Activated CD4-positive, alpha-beta T cell treated with anti-CD3 and anti-CD28 coated beads, Interleukin-2, amount 10 ng/mL, durations not matched to agents 24 days and 14 days (primary cell): ENCODE measurements around the gene SIRPG. TPM values are rescaled to one million over a fixed set of nuclear protein-coding genes. Genes with fewer than 3 reads are reported as not detected.
"Not testable (repeated sequence)": the region's sequence is repeated elsewhere in the genome, so short reads cannot be mapped to it uniquely, and the experiment has no call there.

Experiments used
- DNase-seq: peaks from one replicate; pipeline ENCODE4 v3.0.0; 2022
- H3K27ac Mint-ChIP-seq: one replicate; pipeline ENCODE4 v1.8.0; 2022; ENCODE audit warnings: mild to moderate bottlenecking, mixed read lengths
- H3K27me3 Mint-ChIP-seq: one replicate; pipeline ENCODE4 v1.8.0; 2022; ENCODE audit warnings: mixed read lengths
- H3K36me3 Mint-ChIP-seq: one replicate; pipeline ENCODE4 v1.8.0; 2022; ENCODE audit warnings: low read depth, mild to moderate bottlenecking, mixed read lengths
- H3K4me1 Mint-ChIP-seq: one replicate; pipeline ENCODE4 v1.8.0; 2021; ENCODE audit warnings: mixed read lengths
- H3K4me3 Mint-ChIP-seq: one replicate; pipeline ENCODE4 v1.8.0; 2022; ENCODE audit warnings: mild to moderate bottlenecking, moderate library complexity, mixed read lengths
- H3K9me3 Mint-ChIP-seq: one replicate; pipeline ENCODE4 v1.8.0; 2021; ENCODE audit warnings: mixed read lengths
- intact Hi-C: fragments of 100-400 bp; cut with micrococcal nuclease; formaldehyde crosslinking; loops from one replicate; pipeline ENCODE4 v1.15.1; 2023
- total RNA-seq: library from RNA; stranded (reverse); gene quantifications from 2 replicates; pipeline ENCODE4 v1.2.3, GENCODE V29; 2022

Gene SIRPG
- total RNA-seq, result 33.8 and 34.3 TPM in 2 replicates

GRCh38 chr20:1657556-1658334, at the start of gene SIRPG:
SIRPG (minus strand) TSS chr20:1657779; CDS start chr20:1657714, 65 bp downstream.
- Mint-ChIP-seq H3K4me1 (peaks cover 84% of the 10 kb centered on the region), H3K36me3 (peaks cover 33% of the 10 kb centered on the region), H3K27ac (peak within 1 kb of the TSS; percentile 98), H3K4me3 (peak within 1 kb of the TSS; percentile 94), H3K27me3 (no peaks in the 10 kb centered on the region), H3K9me3 (peaks cover 24% of the 10 kb centered on the region)
- intact Hi-C loops, result loop anchor here (2.0 kb wide), 1 partner anchor 33 kb away; no protein-coding TSS in a partner anchor
- peak; percentile 85 for DNase-seq

GRCh38 chr20:1706887-1707286, 49.3 kb upstream of the SIRPG start:
- Mint-ChIP-seq H3K9me3 (peaks cover 10% of the 10 kb centered on the region), H3K4me1 (peaks cover 26% of the 10 kb centered on the region)
- H3K4me3 Mint-ChIP-seq, H3K27me3 Mint-ChIP-seq, H3K36me3 Mint-ChIP-seq, H3K27ac Mint-ChIP-seq, intact Hi-C loops, DNase-seq: not testable (repeated sequence)

GRCh38 chr20:1706079-1706478, 48.5 kb upstream of the SIRPG start:
- no peak overlapping the region for H3K4me3 Mint-ChIP-seq
- intact Hi-C loops, result no loop called here
- no peak overlapping the region for H3K27ac Mint-ChIP-seq
- peaks cover 26% of the 10 kb centered on the region for H3K4me1 Mint-ChIP-seq
- H3K27me3 Mint-ChIP-seq, result no peaks in the 10 kb centered on the region
- DNase-seq, result no peak
- peaks cover 10% of the 10 kb centered on the region for H3K9me3 Mint-ChIP-seq
- no peaks in the 10 kb centered on the region for H3K36me3 Mint-ChIP-seq

- peaks cover 16% of the 10 kb centered on the region for H3K9me3 Mint-ChIP-seq
- no peak overlapping the region for H3K27ac Mint-ChIP-seq
- peaks cover 5% of the 10 kb centered on the region for H3K27me3 Mint-ChIP-seq
- no peak overlapping the region for H3K4me3 Mint-ChIP-seq
- H3K36me3 Mint-ChIP-seq, result peaks cover 1% of the 10 kb centered on the region
- DNase-seq, result no peak
- peaks cover 13% of the 10 kb centered on the region for H3K4me1 Mint-ChIP-seq
- intact Hi-C loops, result no loop called here
Observed at GRCh38 chr20:1702855-1703254, 45.3 kb upstream of the SIRPG start.

- no peak for DNase-seq
- Mint-ChIP-seq H3K9me3 (peaks cover 16% of the 10 kb centered on the region), H3K4me1 (peaks cover 10% of the 10 kb centered on the region), H3K36me3 (peaks cover 1% of the 10 kb centered on the region), H3K4me3 (no peak overlapping the region), H3K27ac (no peak overlapping the region), H3K27me3 (peaks cover 5% of the 10 kb centered on the region)
- intact Hi-C loops, result no loop called here
Observed at GRCh38 chr20:1702328-1702727, 44.7 kb upstream of the SIRPG start.

- H3K4me1 Mint-ChIP-seq, result peaks cover 17% of the 10 kb centered on the region
- H3K27me3 Mint-ChIP-seq, result peaks cover 5% of the 10 kb centered on the region
Observed at GRCh38 chr20:1700990-1701389, 43.4 kb upstream of the SIRPG start.

GRCh38 chr20:1697592-1697991, 40.0 kb upstream of the SIRPG start:
- H3K27ac Mint-ChIP-seq, result no peak overlapping the region
- no peak overlapping the region for H3K4me3 Mint-ChIP-seq
- peaks cover 1% of the 10 kb centered on the region for H3K36me3 Mint-ChIP-seq
- H3K9me3 Mint-ChIP-seq, result peaks cover 17% of the 10 kb centered on the region
- peaks cover 23% of the 10 kb centered on the region for H3K4me1 Mint-ChIP-seq
- H3K27me3 Mint-ChIP-seq, result peaks cover 5% of the 10 kb centered on the region
- intact Hi-C loops, result no loop called here
- DNase-seq, result peak; percentile 43

More at GRCh38 chr20:1700990-1701389, 43.4 kb upstream of the SIRPG start:
- H3K4me3 Mint-ChIP-seq, result no peak overlapping the region
- H3K36me3 Mint-ChIP-seq, result peaks cover 1% of the 10 kb centered on the region
- peaks cover 16% of the 10 kb centered on the region for H3K9me3 Mint-ChIP-seq
- DNase-seq, result no peak
- no peak overlapping the region for H3K27ac Mint-ChIP-seq
- intact Hi-C loops, result no loop called here

- peaks cover 6% of the 10 kb centered on the region for H3K36me3 Mint-ChIP-seq
- H3K4me1 Mint-ChIP-seq, result peaks cover 21% of the 10 kb centered on the region
- H3K27me3 Mint-ChIP-seq, result peaks cover 5% of the 10 kb centered on the region
- H3K27ac Mint-ChIP-seq, result no peak overlapping the region
- peaks cover 26% of the 10 kb centered on the region for H3K9me3 Mint-ChIP-seq
- intact Hi-C loops, result no loop called here
- DNase-seq, result peak; percentile 73
- H3K4me3 Mint-ChIP-seq, result no peak overlapping the region
Observed at GRCh38 chr20:1696521-1697209, 39.1 kb upstream of the SIRPG start.

GRCh38 chr20:1694672-1695071, 37.1 kb upstream of the SIRPG start:
- no peak for DNase-seq
- intact Hi-C loops, result no loop called here
- Mint-ChIP-seq H3K4me3 (no peak overlapping the region), H3K9me3 (peaks cover 22% of the 10 kb centered on the region), H3K27ac (no peak overlapping the region), H3K27me3 (peaks cover 1% of the 10 kb centered on the region), H3K36me3 (peaks cover 14% of the 10 kb centered on the region), H3K4me1 (peaks cover 25% of the 10 kb centered on the region)

- no peak overlapping the region for H3K4me3 Mint-ChIP-seq
- H3K36me3 Mint-ChIP-seq, result peaks cover 13% of the 10 kb centered on the region
- H3K27ac Mint-ChIP-seq, result no peak overlapping the region
- peaks cover 19% of the 10 kb centered on the region for H3K9me3 Mint-ChIP-seq
- intact Hi-C loops, result no loop called here
- H3K4me1 Mint-ChIP-seq, result peaks cover 32% of the 10 kb centered on the region
- DNase-seq, result no peak
- no peaks in the 10 kb centered on the region for H3K27me3 Mint-ChIP-seq
Observed at GRCh38 chr20:1693427-1693826, 35.8 kb upstream of the SIRPG start.

- peaks cover 37% of the 10 kb centered on the region for H3K4me1 Mint-ChIP-seq
- H3K27me3 Mint-ChIP-seq, result no peaks in the 10 kb centered on the region
- intact Hi-C loops, result loop anchor here (1.0 to 10.0 kb wide), 4 partner anchors 29 to 855 kb away; partner anchors contain the start of gene FAM110A
- H3K36me3 Mint-ChIP-seq, result peaks cover 13% of the 10 kb centered on the region
- H3K27ac Mint-ChIP-seq, result peak overlapping the region; percentile 60
- peaks cover 19% of the 10 kb centered on the region for H3K9me3 Mint-ChIP-seq
- no peak overlapping the region for H3K4me3 Mint-ChIP-seq
- DNase-seq, result no peak
Observed at GRCh38 chr20:1689721-1690120, 32.1 kb upstream of the SIRPG start.

- H3K4me3 Mint-ChIP-seq, result no peak overlapping the region
- intact Hi-C loops, result loop anchor here (1.0 to 10.0 kb wide), 4 partner anchors 29 to 854 kb away; partner anchors contain the start of gene FAM110A
- peaks cover 13% of the 10 kb centered on the region for H3K36me3 Mint-ChIP-seq
- peaks cover 40% of the 10 kb centered on the region for H3K4me1 Mint-ChIP-seq
- DNase-seq, result peak; percentile 43
- H3K9me3 Mint-ChIP-seq, result peaks cover 19% of the 10 kb centered on the region
- H3K27me3 Mint-ChIP-seq, result no peaks in the 10 kb centered on the region
- H3K27ac Mint-ChIP-seq, result peak overlapping the region; percentile 46
Observed at GRCh38 chr20:1688886-1689538, 31.4 kb upstream of the SIRPG start.

GRCh38 chr20:1687053-1687452, 29.5 kb upstream of the SIRPG start:
- Mint-ChIP-seq H3K36me3 (peaks cover 18% of the 10 kb centered on the region), H3K4me3 (no peak overlapping the region), H3K27me3 (no peaks in the 10 kb centered on the region), H3K4me1 (peaks cover 51% of the 10 kb centered on the region), H3K27ac (no peak overlapping the region), H3K9me3 (peaks cover 19% of the 10 kb centered on the region)
- DNase-seq, result no peak
- intact Hi-C loops, result loop anchor here (5.0 to 10.0 kb wide), 2 partner anchors 40 to 852 kb away; partner anchors contain the start of gene FAM110A
